ENCODE data around the gene PUS3.

DNA sequence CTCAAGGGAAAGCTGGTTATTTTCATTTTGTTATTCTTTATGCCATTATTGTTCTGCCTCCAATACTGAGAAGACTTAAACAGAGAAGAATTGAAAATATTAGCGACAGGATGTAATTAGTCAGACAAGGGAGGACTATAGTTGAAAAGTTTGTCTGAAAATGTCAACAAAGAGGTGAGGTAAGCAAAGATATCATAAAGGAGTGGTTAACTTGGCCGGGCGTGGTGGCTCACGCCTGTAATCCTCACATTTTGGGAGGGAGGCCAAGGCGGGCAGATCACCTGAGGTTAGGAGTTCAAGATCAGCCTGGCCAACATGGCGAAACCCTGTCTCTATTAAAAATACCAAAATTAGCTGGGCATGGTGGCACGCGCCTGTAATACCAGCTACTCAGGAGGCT, 19.6 kb downstream of the PUS3 start:
- TF ChIP-seq, protein P1, sequence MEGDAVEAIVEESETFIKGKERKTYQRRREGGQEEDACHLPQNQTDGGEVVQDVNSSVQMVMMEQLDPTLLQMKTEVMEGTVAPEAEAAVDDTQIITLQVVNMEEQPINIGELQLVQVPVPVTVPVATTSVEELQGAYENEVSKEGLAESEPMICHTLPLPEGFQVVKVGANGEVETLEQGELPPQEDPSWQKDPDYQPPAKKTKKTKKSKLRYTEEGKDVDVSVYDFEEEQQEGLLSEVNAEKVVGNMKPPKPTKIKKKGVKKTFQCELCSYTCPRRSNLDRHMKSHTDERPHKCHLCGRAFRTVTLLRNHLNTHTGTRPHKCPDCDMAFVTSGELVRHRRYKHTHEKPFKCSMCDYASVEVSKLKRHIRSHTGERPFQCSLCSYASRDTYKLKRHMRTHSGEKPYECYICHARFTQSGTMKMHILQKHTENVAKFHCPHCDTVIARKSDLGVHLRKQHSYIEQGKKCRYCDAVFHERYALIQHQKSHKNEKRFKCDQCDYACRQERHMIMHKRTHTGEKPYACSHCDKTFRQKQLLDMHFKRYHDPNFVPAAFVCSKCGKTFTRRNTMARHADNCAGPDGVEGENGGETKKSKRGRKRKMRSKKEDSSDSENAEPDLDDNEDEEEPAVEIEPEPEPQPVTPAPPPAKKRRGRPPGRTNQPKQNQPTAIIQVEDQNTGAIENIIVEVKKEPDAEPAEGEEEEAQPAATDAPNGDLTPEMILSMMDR (IDR thresholded peaks at IDR 0.05), result no peak
- TF ChIP-seq POLR2A (IDR thresholded peaks at IDR 0.05), result no peak

Data from Peyer's patch (tissue), 4 donors.